ENCODE data around the gene EFCAB13. TPM values are rescaled to one million over a fixed set of nuclear protein-coding genes. Genes with fewer than 3 reads are reported as not detected.

The EFCAB13 gene
- total RNA-seq, 2 experiments from 2014 or later = 12.6 to 13.5 TPM

GRCh38 chr17:47300718-47301117 lies 23.0 kb upstream of the EFCAB13 start:
- Histone ChIP-seq H3K36me3 (ENCODE audit: insufficient read depth, low read length) (no peaks in the 10 kb centered on the region), H3K27ac (ENCODE audit: low read depth in 1 of 2, low read length in 2 of 2) (no peak overlapping the region), H3K4me3 (ENCODE audit: low read length) (no peak overlapping the region), H3K27me3 (ENCODE audit: control insufficient read depth in 1 of 2, insufficient read depth in 2 of 2, low read length in 2 of 2) (no peaks in the 10 kb centered on the region), H3K4me1 (ENCODE audit: insufficient read depth, low read length) (peaks cover 5% of the 10 kb centered on the region), H3K9me3 (ENCODE audit: control insufficient read depth in 1 of 2, insufficient read depth in 1 of 2, low read length in 2 of 2) (peaks cover 0 to 5% of the 10 kb centered on the region in 2 experiments)
- Mint-ChIP-seq H3K4me1 (ENCODE audit: low read depth) (peaks cover 8% of the 10 kb centered on the region), H3K27ac (no peak overlapping the region), H3K9me3 (peaks cover 4% of the 10 kb centered on the region), H3K27me3 (no peaks in the 10 kb centered on the region), H3K36me3 (ENCODE audit: low read depth) (no peaks in the 10 kb centered on the region), H3K4me3 (no peak overlapping the region)
- intact Hi-C loops (cut with DNase I, micrococcal nuclease) = no loop called here
- TF ChIP-seq CTCF (IDR thresholded peaks at IDR 0.05) = no peak
- no peak for ATAC-seq (ENCODE audit: poor library complexity)
- ChIA-PET CTCF (interaction anchor here (1.7 kb wide), 1 partner anchor 12 kb away, joined by 3 read pairs; no protein-coding TSS in a partner anchor), POLR2A (no interaction called here)
- no peak for DNase-seq

- peaks cover 8% of the 10 kb centered on the region for H3K4me1 Mint-ChIP-seq (ENCODE audit: low read depth)
- no peak for TF ChIP-seq CTCF (IDR thresholded peaks at IDR 0.05)
- H3K4me1 ChIP-seq (ENCODE audit: insufficient read depth, low read length) = peaks cover 8% of the 10 kb centered on the region
- H3K27me3 Mint-ChIP-seq = no peaks in the 10 kb centered on the region
- ATAC-seq (ENCODE audit: poor library complexity) (no peak), DNase-seq (no peak)
- H3K27ac Mint-ChIP-seq = no peak overlapping the region
- ChIA-PET CTCF (interaction anchor here (1.7 kb wide), 1 partner anchor 12 kb away, joined by 3 read pairs; no protein-coding TSS in a partner anchor), POLR2A (no interaction called here)
- no peak overlapping the region for H3K4me3 ChIP-seq (ENCODE audit: low read length)
- intact Hi-C loops (cut with DNase I, micrococcal nuclease) = no loop called here
- no peak overlapping the region for H3K4me3 Mint-ChIP-seq
- H3K36me3 ChIP-seq (ENCODE audit: insufficient read depth, low read length) = no peaks in the 10 kb centered on the region
- H3K27me3 ChIP-seq (ENCODE audit: control insufficient read depth in 1 of 2, insufficient read depth in 2 of 2, low read length in 2 of 2) = no peaks in the 10 kb centered on the region
- peaks cover 0 to 5% of the 10 kb centered on the region in 2 experiments for H3K9me3 ChIP-seq (ENCODE audit: control insufficient read depth in 1 of 2, insufficient read depth in 1 of 2, low read length in 2 of 2)
- no peak overlapping the region for H3K27ac ChIP-seq (ENCODE audit: low read depth in 1 of 2, low read length in 2 of 2)
- peaks cover 4% of the 10 kb centered on the region for H3K9me3 Mint-ChIP-seq
- H3K36me3 Mint-ChIP-seq (ENCODE audit: low read depth) = no peaks in the 10 kb centered on the region
Measured at GRCh38 chr17:47301161-47301560, 22.6 kb upstream of the EFCAB13 start.

- TF ChIP-seq CTCF (IDR thresholded peaks at IDR 0.05) = no peak
- POLR2A ChIA-PET = no interaction called here
- CTCF ChIA-PET = interaction anchor here (0.9 kb wide), 1 partner anchor 13 kb away, joined by 3 read pairs; no protein-coding TSS in a partner anchor
- Histone ChIP-seq H3K4me1 (ENCODE audit: insufficient read depth, low read length) (peaks cover 10% of the 10 kb centered on the region), H3K36me3 (ENCODE audit: insufficient read depth, low read length) (no peaks in the 10 kb centered on the region), H3K27ac (ENCODE audit: low read depth in 1 of 2, low read length in 2 of 2) (no peak overlapping the region), H3K4me3 (ENCODE audit: low read length) (no peak overlapping the region), H3K9me3 (ENCODE audit: control insufficient read depth in 1 of 2, insufficient read depth in 1 of 2, low read length in 2 of 2) (peaks cover 0 to 5% of the 10 kb centered on the region in 2 experiments), H3K27me3 (ENCODE audit: control insufficient read depth in 1 of 2, insufficient read depth in 2 of 2, low read length in 2 of 2) (no peaks in the 10 kb centered on the region)
- peaks cover 8% of the 10 kb centered on the region for H3K4me1 Mint-ChIP-seq (ENCODE audit: low read depth)
- no peak overlapping the region for H3K27ac Mint-ChIP-seq
- intact Hi-C loops (cut with DNase I, micrococcal nuclease) = no loop called here
- DNase-seq (no peak), ATAC-seq (ENCODE audit: poor library complexity) (no peak)
- no peaks in the 10 kb centered on the region for H3K27me3 Mint-ChIP-seq
- no peak overlapping the region for H3K4me3 Mint-ChIP-seq
- no peaks in the 10 kb centered on the region for H3K36me3 Mint-ChIP-seq (ENCODE audit: low read depth)
- H3K9me3 Mint-ChIP-seq = peaks cover 4% of the 10 kb centered on the region
Measured at GRCh38 chr17:47301831-47302230, 21.9 kb upstream of the EFCAB13 start.

Measured in CD4-positive, alpha-beta T cell (primary cell).